AG04449 (cell line): Measurements from ENCODE around the gene ZNF439.
"Not testable (repeated sequence)": the region's sequence is repeated elsewhere in the genome, so short reads cannot be mapped to it uniquely, and the experiment has no call there.

Experiments
- CTCF ChIA-PET: fragments of 350-600 bp; formaldehyde crosslinking; extraction: SDS; loops from one replicate; lab custom pipeline; 2021; ENCODE audit warnings: antibody characterized with exemption; lab: Yijun Ruan, JAX
- POLR2A ChIA-PET: fragments of 400-600, 350-600 bp; formaldehyde crosslinking; extraction: SDS; loops from one replicate; lab custom pipeline; 2020; ENCODE audit warnings: antibody characterized with exemption, inconsistent platforms; lab: Yijun Ruan, JAX
- DNase-seq: peaks from one replicate; pipeline ENCODE4 v3.0.0-alpha.2; 2010; ENCODE audit warnings: low read depth, low spot score
- H3K4me3 ChIP-seq: 2 replicates; pipeline ENCODE4 v1.5.1; 2011; ENCODE audit warnings: low read depth, mild to moderate bottlenecking, control low read depth, low read length
- TF ChIP-seq, protein P1 (sequence below): IDR thresholded peaks from one replicate; pipeline ENCODE4 v1.5.1; 2011; ENCODE audit warnings: mild to moderate bottlenecking, moderate library complexity, low read length, control low read depth, inconsistent platforms; ENCODE audit not compliant: insufficient read depth; ENCODE audit errors: missing control alignments

The ZNF439 gene

DNA sequence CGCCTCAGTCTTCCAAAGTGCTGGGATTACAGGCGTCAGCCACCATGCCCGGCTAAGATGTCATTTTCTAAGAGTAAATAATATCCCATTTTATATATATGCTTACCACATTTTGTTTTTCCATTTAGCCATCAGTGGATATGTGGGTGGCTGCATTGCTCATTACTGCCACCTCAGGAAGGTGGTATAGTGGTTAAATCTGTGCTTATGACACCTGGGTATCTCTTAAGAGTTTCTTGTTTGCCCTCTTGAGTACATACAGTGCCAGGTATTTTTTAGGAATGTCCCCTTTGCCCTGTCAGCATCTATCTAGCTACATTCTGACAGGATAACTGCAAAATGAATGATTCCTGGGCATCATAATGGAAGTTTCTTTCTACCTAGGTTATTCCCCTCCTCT is 53.7 kb downstream of the ZNF439 start:
- ChIA-PET POLR2A (no interaction called here), CTCF (interaction anchor here (0.6 kb wide), 1 partner anchor 22 kb away, joined by 4 read pairs; no protein-coding TSS in a partner anchor)
- no peak overlapping the region for H3K4me3 ChIP-seq
- no peak for DNase-seq
- TF ChIP-seq, protein P1, sequence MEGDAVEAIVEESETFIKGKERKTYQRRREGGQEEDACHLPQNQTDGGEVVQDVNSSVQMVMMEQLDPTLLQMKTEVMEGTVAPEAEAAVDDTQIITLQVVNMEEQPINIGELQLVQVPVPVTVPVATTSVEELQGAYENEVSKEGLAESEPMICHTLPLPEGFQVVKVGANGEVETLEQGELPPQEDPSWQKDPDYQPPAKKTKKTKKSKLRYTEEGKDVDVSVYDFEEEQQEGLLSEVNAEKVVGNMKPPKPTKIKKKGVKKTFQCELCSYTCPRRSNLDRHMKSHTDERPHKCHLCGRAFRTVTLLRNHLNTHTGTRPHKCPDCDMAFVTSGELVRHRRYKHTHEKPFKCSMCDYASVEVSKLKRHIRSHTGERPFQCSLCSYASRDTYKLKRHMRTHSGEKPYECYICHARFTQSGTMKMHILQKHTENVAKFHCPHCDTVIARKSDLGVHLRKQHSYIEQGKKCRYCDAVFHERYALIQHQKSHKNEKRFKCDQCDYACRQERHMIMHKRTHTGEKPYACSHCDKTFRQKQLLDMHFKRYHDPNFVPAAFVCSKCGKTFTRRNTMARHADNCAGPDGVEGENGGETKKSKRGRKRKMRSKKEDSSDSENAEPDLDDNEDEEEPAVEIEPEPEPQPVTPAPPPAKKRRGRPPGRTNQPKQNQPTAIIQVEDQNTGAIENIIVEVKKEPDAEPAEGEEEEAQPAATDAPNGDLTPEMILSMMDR = no peak

DNA sequence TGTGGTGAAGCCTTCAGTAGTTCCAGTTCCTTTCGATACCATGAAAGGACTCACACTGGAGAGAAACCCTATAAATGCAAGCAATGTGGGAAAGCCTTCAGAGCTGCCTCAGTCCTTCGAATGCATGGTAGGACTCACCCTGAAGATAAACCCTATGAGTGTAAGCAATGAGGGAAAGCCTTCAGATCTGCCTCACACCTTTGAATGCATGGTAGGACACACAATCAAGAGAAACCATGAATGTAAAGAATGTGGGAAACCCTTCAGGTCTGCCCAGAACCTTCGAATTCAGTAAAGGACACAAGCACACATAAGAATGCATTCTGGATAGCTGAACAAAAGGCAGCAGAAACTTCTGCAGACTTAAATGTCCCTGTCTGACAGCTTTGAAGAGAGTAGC is 57.4 kb downstream of the ZNF439 start:
- ChIA-PET POLR2A (no interaction called here), CTCF (no interaction called here)
- DNase-seq = no peak
- H3K4me3 ChIP-seq = no peak overlapping the region
- TF ChIP-seq, protein P1 = no peak

DNA sequence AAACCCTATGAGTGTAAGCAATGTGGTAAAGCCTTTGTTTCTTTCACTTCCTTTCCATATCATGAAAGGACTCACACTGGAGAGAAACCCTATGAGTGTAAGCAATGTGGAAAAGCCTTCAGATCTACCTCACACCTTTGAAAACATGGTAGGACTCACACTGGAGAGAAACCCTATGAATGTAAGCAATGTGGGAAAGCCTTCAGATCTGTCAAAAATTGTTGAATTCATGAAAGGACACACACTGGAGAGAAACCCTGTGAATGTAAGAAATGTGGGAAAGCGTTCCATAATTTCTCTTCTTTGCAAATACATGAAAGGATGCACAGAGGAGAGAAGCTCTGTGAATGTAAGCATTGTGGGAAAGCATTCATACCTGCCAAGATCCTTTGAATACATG is 63.4 kb downstream of the ZNF439 start:
- H3K4me3 ChIP-seq, POLR2A ChIA-PET, DNase-seq: not testable (repeated sequence)
- CTCF ChIA-PET = interaction anchor here (1.4 kb wide), 1 partner anchor 12 kb away, joined by 7 read pairs; no protein-coding TSS in a partner anchor

DNA sequence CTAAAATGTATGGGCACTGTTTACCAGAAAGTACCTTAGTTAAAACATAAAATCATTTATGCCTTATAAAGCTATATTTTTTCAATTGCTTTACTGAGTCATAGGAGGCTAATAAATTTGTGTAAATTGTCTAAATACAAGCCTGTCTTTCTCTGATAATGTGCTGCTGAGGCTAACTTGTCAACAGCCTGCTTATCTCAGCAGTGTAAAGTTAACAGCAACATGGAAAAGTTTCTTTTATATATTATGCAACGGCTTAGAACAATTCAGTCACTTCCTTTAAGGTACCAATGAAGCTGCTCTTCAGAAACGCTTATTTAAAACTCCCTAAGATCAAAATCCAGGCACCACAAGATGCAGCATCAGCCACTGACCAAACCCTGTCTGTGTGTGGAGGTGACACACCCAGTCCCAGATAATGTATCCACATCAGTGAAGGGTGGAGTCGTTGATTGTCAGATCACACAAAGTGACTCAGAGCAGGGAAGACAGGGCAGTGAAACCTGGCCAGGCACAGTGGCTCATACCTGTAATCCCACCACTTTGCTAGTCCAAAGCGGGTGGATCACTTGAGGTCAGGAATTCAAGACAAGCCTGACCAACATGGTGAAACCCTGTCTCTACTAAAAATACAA is 66.0 kb downstream of the ZNF439 start:
- CTCF ChIA-PET = interaction anchor here (2.7 kb wide), 1 partner anchor 9 kb away, joined by 15 read pairs; the partner anchor contains the start of gene ZNF700
- POLR2A ChIA-PET, H3K4me3 ChIP-seq, DNase-seq: not testable (repeated sequence)
